D721Med (cell line): ENCODE results near the gene ZNF764.
A peak's percentile ranks its signal among the peaks of the same experiment; 100 is the strongest.

Source experiments
- DNase-seq: peaks from one replicate; pipeline ENCODE4 v3.0.0; 2011; ENCODE audit warnings: low spot score; ENCODE audit not compliant: insufficient read length
- FAIRE-seq: peaks from 2 replicates; lab custom pipeline; 2011; peaks lifted over from hg19 to GRCh38; lab: Jason Lieb, UNC
- TF ChIP-seq, protein P1 (sequence below): IDR thresholded peaks from 2 replicates; pipeline ENCODE4 v1.5.1; 2012; ENCODE audit warnings: mild to moderate bottlenecking, control low read depth; ENCODE audit not compliant: insufficient read depth; ENCODE audit errors: missing control alignments

Gene ZNF764

DNA sequence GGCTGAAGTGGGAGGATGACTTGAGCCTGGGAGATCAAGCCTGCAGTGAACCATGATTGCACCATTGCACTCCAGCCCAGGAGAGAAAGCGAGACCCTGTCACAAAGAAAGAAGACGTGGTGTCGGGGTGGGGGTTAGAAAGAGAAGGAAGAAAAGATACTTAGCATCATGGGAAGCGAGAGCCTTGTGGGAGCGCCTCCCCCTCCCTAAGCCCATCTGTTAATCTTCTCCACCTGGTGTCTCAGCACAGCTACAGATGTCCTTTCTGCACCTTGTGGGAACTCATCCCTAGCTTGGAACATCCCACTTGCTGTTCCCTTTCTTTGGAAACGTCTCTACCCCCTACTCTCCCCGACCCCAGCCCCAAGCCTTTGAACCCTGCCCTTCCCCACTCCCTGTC lies 7.4 kb upstream of the ZNF764 start:
- no peak for FAIRE-seq
- TF ChIP-seq, protein P1, sequence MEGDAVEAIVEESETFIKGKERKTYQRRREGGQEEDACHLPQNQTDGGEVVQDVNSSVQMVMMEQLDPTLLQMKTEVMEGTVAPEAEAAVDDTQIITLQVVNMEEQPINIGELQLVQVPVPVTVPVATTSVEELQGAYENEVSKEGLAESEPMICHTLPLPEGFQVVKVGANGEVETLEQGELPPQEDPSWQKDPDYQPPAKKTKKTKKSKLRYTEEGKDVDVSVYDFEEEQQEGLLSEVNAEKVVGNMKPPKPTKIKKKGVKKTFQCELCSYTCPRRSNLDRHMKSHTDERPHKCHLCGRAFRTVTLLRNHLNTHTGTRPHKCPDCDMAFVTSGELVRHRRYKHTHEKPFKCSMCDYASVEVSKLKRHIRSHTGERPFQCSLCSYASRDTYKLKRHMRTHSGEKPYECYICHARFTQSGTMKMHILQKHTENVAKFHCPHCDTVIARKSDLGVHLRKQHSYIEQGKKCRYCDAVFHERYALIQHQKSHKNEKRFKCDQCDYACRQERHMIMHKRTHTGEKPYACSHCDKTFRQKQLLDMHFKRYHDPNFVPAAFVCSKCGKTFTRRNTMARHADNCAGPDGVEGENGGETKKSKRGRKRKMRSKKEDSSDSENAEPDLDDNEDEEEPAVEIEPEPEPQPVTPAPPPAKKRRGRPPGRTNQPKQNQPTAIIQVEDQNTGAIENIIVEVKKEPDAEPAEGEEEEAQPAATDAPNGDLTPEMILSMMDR: no peak
- peak; percentile 73 for DNase-seq

DNA sequence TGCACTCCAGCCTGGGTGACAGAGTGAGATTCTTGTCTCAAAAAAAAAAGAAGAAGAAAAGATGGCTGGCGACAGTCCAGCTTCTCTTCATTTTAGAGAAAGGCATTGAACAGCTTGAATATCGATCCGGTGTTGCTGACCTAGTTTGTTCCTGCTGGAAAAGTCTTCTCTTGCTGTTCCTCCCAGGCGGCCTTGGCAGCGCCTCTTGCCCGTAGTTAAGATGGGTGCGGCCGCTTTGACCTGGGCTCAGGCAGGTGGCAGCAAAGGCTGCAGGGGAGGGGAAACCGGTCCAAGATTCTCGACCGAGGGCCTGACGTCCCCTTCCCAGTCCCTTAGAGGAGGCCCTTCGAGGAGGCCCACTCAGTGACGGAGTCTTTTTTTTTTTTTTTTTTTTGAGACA lies 3.8 kb upstream of the ZNF764 start:
- FAIRE-seq (no peak), DNase-seq (no peak)
- TF ChIP-seq, protein P1: no peak

DNA sequence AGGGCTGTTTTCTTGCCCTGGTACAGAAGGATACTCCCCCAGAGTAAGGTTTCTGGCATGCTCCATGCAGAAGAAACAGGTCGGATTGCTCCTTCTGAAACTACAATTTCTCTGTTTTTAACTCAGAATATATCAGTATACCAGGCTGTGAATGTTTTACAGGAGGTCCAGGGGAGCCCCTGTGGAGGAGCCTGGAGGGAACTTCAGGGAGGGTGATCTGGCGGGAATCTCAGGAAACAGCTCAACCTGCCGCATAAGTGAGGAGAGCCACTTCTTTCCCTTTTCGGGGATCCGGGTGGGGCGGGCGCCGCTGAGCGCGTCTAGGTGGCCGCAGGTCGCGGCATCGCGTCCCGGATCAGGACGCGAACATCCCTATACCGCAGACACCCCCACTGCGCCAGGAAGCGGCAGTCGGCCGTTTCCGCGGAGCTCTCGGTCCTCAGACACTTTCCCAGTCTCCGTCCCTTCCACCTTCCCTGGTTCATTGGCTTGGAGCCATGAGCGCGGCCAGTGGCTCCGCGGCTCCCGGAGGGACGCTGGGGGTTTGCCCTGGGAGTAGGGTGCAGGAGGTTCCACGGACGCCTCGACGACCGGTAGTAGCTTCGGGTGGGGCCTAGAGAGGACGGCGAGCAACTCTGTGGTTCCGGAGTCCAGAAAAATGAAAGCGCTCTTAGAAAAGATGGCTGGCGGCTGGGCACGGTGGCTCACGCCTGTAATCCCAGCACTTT lies 3.1 kb upstream of the ZNF764 start:
- DNase-seq: no peak
- TF ChIP-seq, protein P1: no peak
- FAIRE-seq: no peak

DNA sequence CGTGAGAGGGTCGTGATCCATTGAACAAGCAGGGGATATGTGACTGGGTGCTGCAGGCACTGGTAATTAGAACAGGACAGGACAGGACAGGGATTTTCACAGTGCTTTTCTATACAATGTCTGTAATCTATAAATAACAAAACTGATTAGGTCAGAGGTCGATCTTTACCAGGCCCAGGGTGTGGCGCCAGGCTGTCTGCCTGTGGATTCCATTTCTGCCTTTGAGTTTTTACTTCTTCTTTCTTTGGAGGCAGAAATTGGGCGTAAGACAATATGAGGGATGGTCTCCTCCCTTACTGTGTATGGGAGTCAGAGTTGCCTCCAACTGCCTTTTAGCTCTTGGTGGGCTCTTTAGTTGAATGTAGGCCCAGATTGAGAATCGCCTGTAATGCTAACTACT lies 1.5 kb upstream of the ZNF764 start:
- FAIRE-seq: no peak

DNA sequence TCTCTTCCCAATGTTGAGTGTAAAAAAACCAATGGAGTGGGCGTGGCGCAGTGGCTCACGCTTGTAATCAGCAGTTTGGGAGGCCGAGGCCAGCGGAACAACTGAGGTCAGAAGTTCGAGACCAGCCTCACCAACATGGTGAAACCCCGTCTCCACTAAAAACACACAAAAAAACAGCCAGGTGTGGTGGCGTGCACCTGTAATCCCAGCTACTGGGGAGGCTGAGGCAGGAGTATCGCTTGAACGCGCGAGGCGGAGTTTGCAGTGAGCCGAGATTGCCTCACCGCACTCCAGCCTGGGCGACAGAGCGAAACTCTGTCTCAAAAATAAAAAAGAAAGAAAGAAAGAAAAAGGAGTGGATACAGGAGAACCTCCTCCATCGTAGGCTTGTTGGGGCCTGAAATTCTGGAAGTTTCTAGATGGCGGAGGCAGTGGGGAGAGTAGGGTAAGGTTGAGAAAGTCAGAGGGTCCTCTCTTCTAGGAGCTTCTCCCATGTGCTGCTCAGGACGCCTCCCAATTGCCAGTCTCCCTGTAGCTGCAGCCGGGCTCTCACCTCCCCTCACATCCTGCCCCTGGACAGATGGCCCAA lies 709 bp upstream of the ZNF764 start:
- TF ChIP-seq, protein P1: no peak
- FAIRE-seq (no peak), DNase-seq (no peak)

More for the DNA sequence above, 1.5 kb upstream of the ZNF764 start:
- DNase-seq: no peak
- TF ChIP-seq, protein P1: no peak

DNA sequence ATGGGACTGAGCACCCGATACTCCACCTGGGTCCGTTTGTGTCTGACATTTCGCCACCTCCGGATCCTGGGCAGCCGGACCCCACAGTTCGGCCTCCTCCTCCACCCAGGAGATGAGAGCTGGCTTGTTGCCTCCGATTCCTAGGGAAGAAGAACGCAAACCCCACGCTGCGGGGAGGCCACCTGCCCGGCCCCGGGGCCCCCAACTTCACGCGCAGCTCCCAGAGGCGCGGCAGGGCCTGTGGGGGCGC lies 542 bp downstream of the ZNF764 start:
- FAIRE-seq (no peak), DNase-seq (no peak)
- TF ChIP-seq, protein P1: no peak

DNA sequence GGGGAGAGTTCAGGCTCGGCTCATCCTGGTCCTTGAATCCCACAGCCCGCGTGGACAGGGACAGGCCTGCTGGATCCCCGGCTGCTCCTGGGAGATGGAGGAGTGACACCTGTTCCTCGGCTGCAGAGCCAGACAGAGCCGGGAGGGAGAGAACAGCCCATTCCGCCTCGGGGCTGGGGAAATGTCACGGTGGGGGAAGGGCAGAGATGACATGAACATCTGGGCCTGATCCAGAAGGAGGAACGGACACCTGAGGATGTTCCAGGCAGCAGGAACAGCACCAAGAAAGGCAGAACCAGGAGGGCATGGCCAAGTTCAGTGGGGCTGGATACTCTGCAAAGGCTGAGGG lies 2.1 kb downstream of the ZNF764 start:
- TF ChIP-seq, protein P1: no peak
- DNase-seq (no peak), FAIRE-seq (no peak)
